ENCODE data around the gene NTRK2. TPM values are rescaled to one million over a fixed set of nuclear protein-coding genes. Genes with fewer than 3 reads are reported as not detected.

The NTRK2 gene
- total and polyA plus RNA-seq, 4 experiments from 2014 or later = 0.11 to 0.18 (median 0.12) TPM; not detected in 1

DNA sequence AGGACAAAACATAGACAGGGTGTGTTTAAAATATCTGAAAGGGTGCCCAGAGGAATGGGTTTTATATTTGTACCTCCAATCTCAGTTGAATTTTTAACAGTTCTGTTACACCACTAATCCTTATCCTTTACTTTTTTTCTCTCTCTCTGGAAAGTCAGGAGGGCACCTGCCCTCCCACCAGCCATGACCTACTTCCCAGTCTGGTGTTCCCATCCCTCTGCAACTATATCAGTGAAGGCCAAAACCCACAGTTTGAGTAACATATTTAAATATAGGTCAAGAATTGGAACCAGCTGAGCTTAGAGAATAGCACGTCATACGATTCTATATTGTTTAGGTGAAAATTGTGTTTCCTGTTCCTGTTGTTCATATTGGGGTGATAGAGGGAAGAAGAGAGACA is 229.8 kb downstream of the NTRK2 start:
- no peaks in the 10 kb centered on the region for H3K27me3 ChIP-seq (ENCODE audit: insufficient read depth, low read length)
- POLR2A ChIA-PET (ENCODE audit: partially characterized antibody) = no interaction called here

DNA sequence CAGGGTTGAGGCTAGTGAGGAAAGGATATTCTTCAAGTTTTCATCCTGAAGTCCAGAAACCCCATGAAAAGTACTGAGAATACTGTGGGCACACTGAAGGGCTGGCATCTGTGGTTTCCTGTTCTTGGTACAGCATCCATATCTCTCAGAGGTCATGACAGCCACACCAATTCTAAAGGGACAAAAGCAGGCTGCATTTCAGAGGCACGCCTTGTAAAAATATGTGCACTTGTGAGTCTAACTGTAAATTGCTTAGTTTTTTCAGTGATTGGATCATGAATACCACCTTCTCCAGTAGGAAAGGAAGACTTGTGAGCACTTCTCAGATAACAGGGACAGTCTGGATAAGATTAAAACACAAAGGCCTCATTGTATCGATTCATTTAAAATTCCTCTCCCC is 230.9 kb downstream of the NTRK2 start:
- peaks cover 2 to 3% of the 10 kb centered on the region in 2 donors for H3K27me3 Mint-ChIP-seq
- no peaks in the 10 kb centered on the region for H3K4me1 Mint-ChIP-seq
- Histone ChIP-seq H3K4me1 (ENCODE audit: insufficient read depth, low read length) (no peaks in the 10 kb centered on the region), H3K4me3 (ENCODE audit: low read length in 2 of 2) (no peak overlapping the region), H3K27ac (ENCODE audit: low read depth, low read length) (no peak overlapping the region), H3K36me3 (ENCODE audit: insufficient read depth, low read length) (no peaks in the 10 kb centered on the region), H3K9me3 (ENCODE audit: control insufficient read depth in 1 of 2, low read length in 2 of 2) (no peaks in the 10 kb centered on the region), H3K27me3 (ENCODE audit: insufficient read depth, low read length) (no peaks in the 10 kb centered on the region)
- ChIA-PET POLR2A (ENCODE audit: partially characterized antibody) (no interaction called here), CTCF (ENCODE audit: partially characterized antibody) (no interaction called here)
- no peaks in the 10 kb centered on the region for H3K9me3 Mint-ChIP-seq
- H3K4me3 Mint-ChIP-seq = no peak overlapping the region
- H3K36me3 Mint-ChIP-seq = no peaks in the 10 kb centered on the region
- no peak overlapping the region for H3K27ac Mint-ChIP-seq
- intact Hi-C loops (cut with micrococcal nuclease) = no loop called here
- no peak for DNase-seq

More for the DNA sequence above, 229.8 kb downstream of the NTRK2 start:
- Mint-ChIP-seq H3K9me3 (no peaks in the 10 kb centered on the region), H3K36me3 (no peaks in the 10 kb centered on the region), H3K4me1 (no peaks in the 10 kb centered on the region), H3K4me3 (peak overlapping the region in 1 of 8 donors; percentile 34), H3K27ac (no peak overlapping the region), H3K27me3 (peaks cover 2 to 3% of the 10 kb centered on the region in 2 donors)
- CTCF ChIA-PET (ENCODE audit: partially characterized antibody) = no interaction called here
- no peak overlapping the region for H3K27ac ChIP-seq (ENCODE audit: low read depth, low read length)
- no peak for DNase-seq
- no peak overlapping the region for H3K4me3 ChIP-seq (ENCODE audit: low read length in 2 of 2)
- H3K9me3 ChIP-seq (ENCODE audit: control insufficient read depth in 1 of 2, low read length in 2 of 2) = no peaks in the 10 kb centered on the region
- intact Hi-C loops (cut with micrococcal nuclease) = no loop called here
- no peaks in the 10 kb centered on the region for H3K4me1 ChIP-seq (ENCODE audit: insufficient read depth, low read length)
- H3K36me3 ChIP-seq (ENCODE audit: insufficient read depth, low read length) = no peaks in the 10 kb centered on the region

DNA sequence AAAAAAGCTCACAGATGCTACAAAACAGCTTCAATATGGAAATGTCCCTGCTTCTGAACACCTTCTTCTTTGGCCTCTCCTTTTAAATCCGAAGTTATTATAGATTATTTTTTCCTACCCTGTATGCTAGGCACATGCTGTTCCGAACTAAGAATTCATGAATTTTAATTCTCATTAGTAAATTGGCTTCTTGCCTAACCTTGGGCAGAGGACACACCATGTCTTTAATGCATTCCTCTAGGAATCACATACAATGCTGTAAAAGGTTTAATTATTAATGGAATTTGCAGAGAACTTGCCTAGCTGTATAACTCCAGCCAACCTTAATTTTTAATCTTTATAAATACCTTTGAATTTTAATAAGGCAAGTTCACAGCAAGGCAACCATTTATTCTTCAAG is 234.4 kb downstream of the NTRK2 start:
- Mint-ChIP-seq H3K36me3 (no peaks in the 10 kb centered on the region), H3K27ac (no peak overlapping the region), H3K4me3 (no peak overlapping the region), H3K4me1 (no peaks in the 10 kb centered on the region), H3K9me3 (no peaks in the 10 kb centered on the region), H3K27me3 (peaks cover 5 to 6% of the 10 kb centered on the region in 2 donors)
- H3K27me3 ChIP-seq (ENCODE audit: insufficient read depth, low read length) = no peaks in the 10 kb centered on the region
- POLR2A ChIA-PET (ENCODE audit: partially characterized antibody) = no interaction called here
- H3K9me3 ChIP-seq (ENCODE audit: control insufficient read depth in 1 of 2, low read length in 2 of 2) = no peaks in the 10 kb centered on the region
- no peak for DNase-seq
- H3K27ac ChIP-seq (ENCODE audit: low read depth, low read length) = no peak overlapping the region
- H3K4me1 ChIP-seq (ENCODE audit: insufficient read depth, low read length) = no peaks in the 10 kb centered on the region
- CTCF ChIA-PET (ENCODE audit: partially characterized antibody) = no interaction called here
- H3K36me3 ChIP-seq (ENCODE audit: insufficient read depth, low read length) = no peaks in the 10 kb centered on the region
- intact Hi-C loops (cut with micrococcal nuclease) = no loop called here
- no peak overlapping the region for H3K4me3 ChIP-seq (ENCODE audit: low read length in 2 of 2)

DNA sequence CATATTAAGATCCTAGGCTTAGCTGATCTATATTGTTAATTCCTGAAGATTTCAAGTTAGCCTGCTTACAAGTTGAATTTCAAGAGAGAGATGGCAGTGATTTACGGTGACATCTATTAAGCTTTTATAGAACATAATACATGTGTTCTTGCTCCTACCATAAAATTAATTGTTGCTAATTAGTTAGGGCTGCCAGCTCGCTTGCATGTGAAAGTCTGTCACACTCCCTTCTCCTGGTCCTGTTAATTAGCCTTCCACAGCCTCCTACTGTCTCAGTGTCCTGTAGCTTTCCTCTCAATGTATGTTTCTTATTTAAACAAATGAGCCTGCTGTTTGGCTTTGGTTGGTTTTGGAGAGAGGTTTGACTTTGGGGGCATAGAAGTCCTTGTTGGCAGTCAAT is 247.2 kb downstream of the NTRK2 start:
- Mint-ChIP-seq H3K4me1 (no peaks in the 10 kb centered on the region), H3K27me3 (peaks cover 0 to 3% of the 10 kb centered on the region in 2 donors), H3K36me3 (no peaks in the 10 kb centered on the region), H3K27ac (no peak overlapping the region), H3K4me3 (no peak overlapping the region), H3K9me3 (peaks cover 0 to 2% (median 0%) of the 10 kb centered on the region in 8 donors)
- Histone ChIP-seq H3K4me3 (ENCODE audit: low read length in 2 of 2) (no peak overlapping the region), H3K9me3 (ENCODE audit: control insufficient read depth in 1 of 2, low read length in 2 of 2) (no peaks in the 10 kb centered on the region), H3K27me3 (ENCODE audit: insufficient read depth, low read length) (no peaks in the 10 kb centered on the region), H3K27ac (ENCODE audit: low read depth, low read length) (no peak overlapping the region), H3K36me3 (ENCODE audit: insufficient read depth, low read length) (no peaks in the 10 kb centered on the region), H3K4me1 (ENCODE audit: insufficient read depth, low read length) (no peaks in the 10 kb centered on the region)
- intact Hi-C loops (cut with micrococcal nuclease) = no loop called here
- POLR2A ChIA-PET (ENCODE audit: partially characterized antibody) = no interaction called here
- no peak for DNase-seq
- CTCF ChIA-PET (ENCODE audit: partially characterized antibody) = no interaction called here

DNA sequence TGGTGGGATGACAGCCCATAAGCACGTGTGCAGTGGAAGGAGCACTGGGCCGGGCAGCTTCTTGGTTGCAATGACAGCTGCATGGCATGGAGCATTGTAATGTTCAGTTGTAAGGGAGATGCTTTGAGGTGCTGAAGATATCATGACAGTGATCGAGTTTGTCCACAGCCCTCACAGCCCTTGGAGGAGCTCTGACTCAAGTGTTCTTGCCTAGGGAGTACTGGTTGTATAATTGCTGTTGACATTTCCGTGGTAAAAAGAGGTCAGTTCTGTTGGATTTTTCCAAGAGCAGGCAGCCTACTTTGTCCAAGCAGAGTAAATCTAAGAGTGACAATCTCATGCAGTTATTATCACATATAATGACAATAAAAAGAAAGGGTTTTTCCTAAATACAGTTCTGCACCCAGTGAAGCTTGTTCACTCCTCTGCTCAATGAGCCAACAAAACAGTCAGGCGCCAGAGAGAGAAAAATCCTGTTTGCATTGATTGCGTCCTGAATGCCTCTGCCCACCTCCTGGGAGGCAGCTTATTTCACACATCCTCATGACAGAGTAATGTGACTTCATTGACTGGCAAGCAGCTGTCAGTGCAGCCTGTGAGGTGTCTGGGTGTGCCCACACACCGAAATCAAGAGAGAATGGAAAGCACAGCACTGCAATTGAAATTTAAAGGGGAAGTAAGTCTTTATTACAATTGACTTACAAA is 248.0 kb downstream of the NTRK2 start:
- H3K9me3 Mint-ChIP-seq = peaks cover 0 to 2% (median 0%) of the 10 kb centered on the region in 8 donors
- no peak for DNase-seq
- H3K27ac ChIP-seq (ENCODE audit: low read depth, low read length) = no peak overlapping the region
- H3K27me3 ChIP-seq (ENCODE audit: insufficient read depth, low read length) = no peaks in the 10 kb centered on the region
- ChIA-PET CTCF (ENCODE audit: partially characterized antibody) (no interaction called here), POLR2A (ENCODE audit: partially characterized antibody) (no interaction called here)
- no peaks in the 10 kb centered on the region for H3K36me3 ChIP-seq (ENCODE audit: insufficient read depth, low read length)
- H3K4me1 ChIP-seq (ENCODE audit: insufficient read depth, low read length) = no peaks in the 10 kb centered on the region
- no peak overlapping the region for H3K4me3 Mint-ChIP-seq
- no peak overlapping the region for H3K4me3 ChIP-seq (ENCODE audit: low read length in 2 of 2)
- H3K27me3 Mint-ChIP-seq = peaks cover 0 to 3% of the 10 kb centered on the region in 2 donors
- intact Hi-C loops (cut with micrococcal nuclease) = no loop called here
- H3K36me3 Mint-ChIP-seq = no peaks in the 10 kb centered on the region
- no peak overlapping the region for H3K27ac Mint-ChIP-seq
- no peaks in the 10 kb centered on the region for H3K4me1 Mint-ChIP-seq
- H3K9me3 ChIP-seq (ENCODE audit: control insufficient read depth in 1 of 2, low read length in 2 of 2) = no peaks in the 10 kb centered on the region

DNA sequence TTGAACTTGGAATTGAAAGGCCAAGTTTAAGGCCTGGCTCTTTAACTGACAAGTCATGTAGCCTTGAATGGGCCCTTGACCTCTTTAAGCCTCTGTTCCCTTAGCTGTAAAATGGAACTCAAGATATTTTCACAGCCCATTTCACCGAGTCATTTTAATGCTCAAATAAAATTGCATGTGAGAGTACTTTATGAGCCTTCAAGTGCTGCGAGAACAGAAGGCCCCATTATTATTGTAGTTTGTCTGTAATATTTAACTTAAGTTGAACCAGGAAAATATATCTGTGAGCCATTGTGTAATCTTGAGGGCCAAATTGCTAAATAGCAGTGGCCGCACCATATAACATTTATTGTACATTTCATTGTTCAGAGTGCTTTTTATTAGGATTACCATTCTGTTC is 249.9 kb downstream of the NTRK2 start:
- H3K4me3 ChIP-seq (ENCODE audit: low read length in 2 of 2) = no peak overlapping the region
- no peaks in the 10 kb centered on the region for H3K36me3 Mint-ChIP-seq
- intact Hi-C loops (cut with micrococcal nuclease) = no loop called here
- no peaks in the 10 kb centered on the region for H3K4me1 ChIP-seq (ENCODE audit: insufficient read depth, low read length)
- H3K36me3 ChIP-seq (ENCODE audit: insufficient read depth, low read length) = no peaks in the 10 kb centered on the region
- no peak for DNase-seq
- POLR2A ChIA-PET (ENCODE audit: partially characterized antibody) = no interaction called here
- no peak overlapping the region for H3K27ac Mint-ChIP-seq
- H3K4me3 Mint-ChIP-seq = no peak overlapping the region
- peaks cover 0 to 3% of the 10 kb centered on the region in 2 donors for H3K27me3 Mint-ChIP-seq
- H3K27ac ChIP-seq (ENCODE audit: low read depth, low read length) = no peak overlapping the region
- CTCF ChIA-PET (ENCODE audit: partially characterized antibody) = interaction anchor here (1.1 kb wide), 1 partner anchor 11 kb away, joined by 3 read pairs; no protein-coding TSS in a partner anchor
- no peaks in the 10 kb centered on the region for H3K4me1 Mint-ChIP-seq
- H3K9me3 Mint-ChIP-seq = peaks cover 0 to 2% (median 0%) of the 10 kb centered on the region in 8 donors
- H3K9me3 ChIP-seq (ENCODE audit: control insufficient read depth in 1 of 2, low read length in 2 of 2) = no peaks in the 10 kb centered on the region
- no peaks in the 10 kb centered on the region for H3K27me3 ChIP-seq (ENCODE audit: insufficient read depth, low read length)

DNA sequence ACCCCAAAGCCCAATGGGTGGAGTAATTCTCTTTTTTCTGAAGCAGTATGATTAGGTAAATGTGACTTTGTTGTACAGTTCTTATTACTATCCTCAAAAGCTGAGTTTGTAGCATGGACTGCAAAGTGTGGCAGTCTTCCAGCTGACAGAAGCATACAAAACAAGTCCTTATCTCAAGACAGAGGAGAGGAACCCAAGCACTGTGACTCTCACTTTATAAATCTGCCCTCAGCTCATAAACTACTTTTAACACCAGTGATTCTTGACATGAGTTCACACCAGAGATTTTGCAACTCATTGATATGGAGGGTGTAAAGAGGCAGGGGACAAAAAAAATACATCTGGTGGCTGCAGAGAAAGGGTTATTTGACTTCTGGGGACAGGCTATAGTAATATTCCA is 251.6 kb downstream of the NTRK2 start:
- Mint-ChIP-seq H3K9me3 (peaks cover 0 to 2% (median 0%) of the 10 kb centered on the region in 8 donors), H3K36me3 (no peaks in the 10 kb centered on the region), H3K27ac (no peak overlapping the region), H3K4me3 (no peak overlapping the region), H3K27me3 (peaks cover 0 to 4% of the 10 kb centered on the region in 2 donors), H3K4me1 (no peaks in the 10 kb centered on the region)
- DNase-seq = no peak
- Histone ChIP-seq H3K4me1 (ENCODE audit: insufficient read depth, low read length) (no peaks in the 10 kb centered on the region), H3K36me3 (ENCODE audit: insufficient read depth, low read length) (no peaks in the 10 kb centered on the region), H3K4me3 (ENCODE audit: low read length in 2 of 2) (no peak overlapping the region), H3K9me3 (ENCODE audit: control insufficient read depth in 1 of 2, low read length in 2 of 2) (no peaks in the 10 kb centered on the region), H3K27ac (ENCODE audit: low read depth, low read length) (no peak overlapping the region), H3K27me3 (ENCODE audit: insufficient read depth, low read length) (no peaks in the 10 kb centered on the region)
- POLR2A ChIA-PET (ENCODE audit: partially characterized antibody) = no interaction called here
- intact Hi-C loops (cut with micrococcal nuclease) = no loop called here
- CTCF ChIA-PET (ENCODE audit: partially characterized antibody) = no interaction called here

Data from CD4-positive, alpha-beta memory T cell (primary cell).